Brain pericyte (primary cell): ENCODE data around the gene SRPRA.
"Not testable (repeated sequence)": the region's sequence is repeated elsewhere in the genome, so short reads cannot be mapped to it uniquely, and the experiment has no call there.

Experiments
- DNase-seq: peaks from one replicate; pipeline ENCODE4 v3.0.0-alpha.2; 2012; ENCODE audit warnings: low read depth, low spot score

Gene SRPRA, protein sequence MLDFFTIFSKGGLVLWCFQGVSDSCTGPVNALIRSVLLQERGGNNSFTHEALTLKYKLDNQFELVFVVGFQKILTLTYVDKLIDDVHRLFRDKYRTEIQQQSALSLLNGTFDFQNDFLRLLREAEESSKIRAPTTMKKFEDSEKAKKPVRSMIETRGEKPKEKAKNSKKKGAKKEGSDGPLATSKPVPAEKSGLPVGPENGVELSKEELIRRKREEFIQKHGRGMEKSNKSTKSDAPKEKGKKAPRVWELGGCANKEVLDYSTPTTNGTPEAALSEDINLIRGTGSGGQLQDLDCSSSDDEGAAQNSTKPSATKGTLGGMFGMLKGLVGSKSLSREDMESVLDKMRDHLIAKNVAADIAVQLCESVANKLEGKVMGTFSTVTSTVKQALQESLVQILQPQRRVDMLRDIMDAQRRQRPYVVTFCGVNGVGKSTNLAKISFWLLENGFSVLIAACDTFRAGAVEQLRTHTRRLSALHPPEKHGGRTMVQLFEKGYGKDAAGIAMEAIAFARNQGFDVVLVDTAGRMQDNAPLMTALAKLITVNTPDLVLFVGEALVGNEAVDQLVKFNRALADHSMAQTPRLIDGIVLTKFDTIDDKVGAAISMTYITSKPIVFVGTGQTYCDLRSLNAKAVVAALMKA

DNA sequence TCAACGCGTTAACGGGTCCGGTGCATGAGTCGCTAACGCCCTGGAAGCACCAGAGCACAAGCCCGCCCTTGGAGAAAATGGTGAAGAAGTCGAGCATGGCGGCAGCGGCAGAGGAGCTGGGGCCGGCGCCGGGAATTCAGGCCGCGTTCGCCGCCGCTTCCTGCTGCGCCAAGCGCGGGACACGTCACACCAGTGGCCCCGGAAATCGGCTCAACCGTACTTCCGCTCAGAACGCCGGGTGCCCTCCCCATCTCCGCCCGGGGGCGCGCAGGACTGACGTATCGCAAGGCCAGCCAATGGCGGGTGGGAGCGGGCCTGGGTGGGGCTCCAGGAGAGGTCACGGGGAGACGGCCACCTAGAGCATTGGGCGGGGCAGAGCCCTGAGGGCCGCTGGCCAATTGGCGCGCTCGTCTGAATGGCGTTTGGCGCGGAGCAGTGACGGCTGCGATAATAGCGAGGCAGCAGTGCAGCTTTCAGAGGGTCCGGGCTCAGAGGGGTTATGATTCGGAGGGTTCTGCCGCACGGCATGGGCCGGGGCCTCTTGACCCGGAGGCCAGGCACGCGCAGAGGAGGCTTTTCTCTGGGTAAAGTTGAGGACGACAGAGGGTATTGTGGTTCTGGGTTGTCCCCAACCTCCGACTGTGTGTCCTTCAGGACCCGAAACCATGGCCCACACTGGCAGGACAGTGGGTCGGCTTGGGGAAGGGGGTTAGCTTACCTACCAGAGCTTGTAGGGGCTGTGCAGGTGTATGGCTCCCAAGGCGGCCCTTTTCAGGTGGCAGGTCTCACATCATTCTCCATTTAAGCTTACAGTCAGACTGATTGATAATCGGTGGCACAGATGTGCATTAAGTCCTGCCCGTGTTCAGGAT lies at the start of gene SRPRA, which contains the start of gene FOXRED1:
Gene SRPRA (minus strand): TSS at position 188 of the 872 bp plus-strand sequence. CDS start 91 bp downstream, at position 97.
Gene FOXRED1 (plus strand): TSS at position 447 of the 872 bp plus-strand sequence. CDS start 53 bp downstream, at position 500.
- peak; percentile 96 for DNase-seq

DNA sequence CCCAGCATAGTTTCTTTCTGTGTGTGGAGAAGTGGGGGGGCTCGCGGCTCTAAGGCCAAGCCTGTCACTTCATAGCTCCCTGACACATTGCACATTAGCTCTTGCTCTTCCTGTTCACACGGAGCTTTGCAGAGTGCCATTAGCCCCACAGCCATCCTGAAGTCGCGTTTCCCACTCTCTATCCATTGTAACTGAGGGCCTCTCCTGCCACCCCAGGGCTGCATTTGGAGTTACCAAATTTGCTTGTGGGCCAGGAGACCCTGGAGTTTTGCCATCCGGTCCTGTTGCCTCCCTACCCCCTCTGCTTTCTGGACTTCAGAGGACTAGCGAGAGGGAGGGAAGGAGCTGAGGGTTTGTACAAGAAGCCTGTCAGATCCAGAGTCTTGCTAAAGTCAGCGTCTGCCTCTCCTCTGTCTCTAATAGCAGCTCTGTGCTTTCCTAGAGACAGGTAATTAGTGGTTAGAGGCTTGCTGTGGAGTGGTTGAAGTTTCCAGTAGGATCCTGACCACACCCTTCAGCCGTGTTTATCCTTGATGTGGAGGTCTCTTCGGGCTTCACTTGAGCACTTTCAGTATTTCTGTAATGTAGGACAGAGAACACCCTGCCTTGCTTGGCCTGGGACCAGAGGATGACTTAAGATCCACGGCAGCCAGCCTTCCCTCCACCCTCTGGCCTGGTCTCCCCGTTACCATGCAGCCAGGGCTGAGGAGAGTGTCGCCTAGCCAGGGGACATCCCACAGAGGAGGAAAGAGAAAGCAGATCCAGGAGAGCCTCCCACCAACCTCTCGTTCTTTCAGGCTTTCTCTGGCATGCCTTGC lies 49.3 kb upstream of the SRPRA start:
- DNase-seq, result no peak

GRCh38 chr11:126317432-126317755 lies 48.7 kb upstream of the SRPRA start:
- no peak for DNase-seq

GRCh38 chr11:126313826-126314225 lies 45.1 kb upstream of the SRPRA start:
- no peak for DNase-seq

DNA sequence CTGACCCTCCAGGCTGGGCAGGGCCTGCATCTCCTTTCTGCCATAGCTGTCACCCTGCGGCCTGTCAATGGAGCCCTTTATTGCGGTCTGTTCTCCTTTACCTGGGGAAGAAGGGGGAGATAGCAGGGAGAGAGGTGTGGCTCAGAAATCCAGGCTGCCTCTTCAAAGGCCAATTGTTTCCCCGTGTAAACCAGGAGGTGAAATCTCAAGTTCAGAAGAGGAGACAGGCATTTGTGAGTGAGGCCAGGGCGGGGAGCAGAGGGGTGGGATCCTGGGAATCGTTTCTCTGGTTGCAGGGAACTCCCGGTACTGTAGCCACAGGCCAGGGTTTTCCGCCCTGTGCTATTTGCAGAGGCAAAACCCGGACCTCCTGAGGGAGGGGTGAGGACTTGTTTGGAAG lies 44.3 kb upstream of the SRPRA start:
- DNase-seq, result no peak

GRCh38 chr11:126311401-126312291 lies 43.0 kb upstream of the SRPRA start:
- no peak for DNase-seq

- no peak for DNase-seq
Observed at GRCh38 chr11:126310992-126311310, 42.3 kb upstream of the SRPRA start.

DNA sequence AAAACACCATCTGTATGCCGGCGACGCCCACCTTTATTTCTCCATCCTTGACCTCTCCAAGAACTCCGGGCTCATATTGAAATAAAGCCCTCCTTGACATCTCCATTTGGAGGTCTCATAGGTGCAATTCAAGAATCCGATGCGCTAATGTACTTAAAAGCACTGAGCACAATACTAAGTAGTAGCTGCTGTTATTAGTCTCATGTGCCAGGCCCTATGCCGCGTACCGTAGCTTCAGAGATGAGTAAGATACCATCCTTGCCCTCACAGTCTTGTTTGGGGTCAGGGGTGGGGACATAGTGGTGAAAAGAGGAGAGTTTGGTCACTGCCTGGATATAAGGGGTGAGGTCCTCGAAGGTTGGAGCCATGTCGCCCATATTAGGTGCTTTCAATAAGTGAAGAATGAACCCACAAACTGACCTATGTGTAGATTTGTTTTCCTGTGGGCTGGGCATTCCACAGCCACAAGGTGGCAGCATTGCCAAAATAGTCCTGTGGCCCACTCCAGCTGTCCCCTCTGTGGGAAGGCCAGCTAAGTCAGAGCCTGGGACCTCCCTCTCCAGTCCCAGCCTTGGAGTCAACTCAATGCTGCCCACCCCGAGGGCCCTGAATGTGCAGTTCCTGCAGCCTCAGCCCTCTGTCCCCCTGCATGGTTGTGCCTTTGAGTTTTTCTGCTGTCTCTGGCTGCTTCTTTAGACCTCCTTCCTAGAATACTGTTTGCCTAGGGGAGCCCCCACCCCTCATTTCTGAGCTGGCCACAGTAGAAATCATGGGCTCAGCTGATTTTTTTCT lies 41.7 kb upstream of the SRPRA start:
- DNase-seq, result no peak

- DNase-seq, result not testable (repeated sequence)
Observed at GRCh38 chr11:126308771-126309170, 40.1 kb upstream of the SRPRA start.

DNA sequence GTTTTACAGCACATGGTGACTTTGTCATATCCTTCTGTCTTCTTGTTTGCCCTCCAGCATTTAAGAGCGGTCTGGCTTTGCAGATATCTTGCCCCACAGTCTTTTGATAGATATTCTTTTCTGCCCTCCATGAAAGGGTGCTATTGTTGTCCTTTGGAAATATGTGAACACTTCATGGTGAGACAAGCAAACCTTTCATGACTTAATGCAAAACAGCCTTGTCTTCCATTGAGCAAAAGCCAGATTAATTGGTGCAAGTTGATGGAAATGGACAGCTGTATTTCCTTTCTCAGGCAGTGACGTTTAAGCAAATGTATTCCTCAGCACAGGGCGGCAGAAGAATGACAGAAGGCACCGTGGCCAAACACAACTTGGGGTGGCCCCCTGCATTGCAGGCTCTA lies 39.6 kb upstream of the SRPRA start:
- no peak for DNase-seq

- DNase-seq, result no peak
Observed at GRCh38 chr11:126307706-126308105, 39.0 kb upstream of the SRPRA start.

DNA sequence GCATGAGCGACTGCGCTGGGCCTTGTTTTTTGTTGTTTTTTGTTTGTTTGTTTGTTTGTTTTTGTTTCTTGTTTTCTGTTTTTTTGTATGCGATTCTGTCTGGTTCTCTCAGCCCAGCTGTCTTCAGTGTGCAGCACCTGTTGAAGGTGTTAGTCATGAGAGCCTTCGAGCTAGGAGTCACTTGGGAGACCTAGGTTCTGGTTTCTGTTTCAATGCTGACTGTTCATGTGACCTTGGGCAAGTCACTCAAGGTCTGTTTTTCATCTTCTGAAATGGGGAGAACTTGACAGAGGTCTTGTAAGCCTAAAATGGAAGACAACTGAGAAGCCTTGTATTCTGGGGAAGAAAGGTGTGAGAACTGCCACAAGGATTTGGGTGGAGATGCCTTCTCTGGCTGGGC lies 37.0 kb upstream of the SRPRA start:
- no peak for DNase-seq

- DNase-seq, result no peak
Observed at GRCh38 chr11:126304457-126305075, 35.9 kb upstream of the SRPRA start.

- peak; percentile 76 for DNase-seq
Observed at GRCh38 chr11:126303623-126304456, 35.1 kb upstream of the SRPRA start, which contains the start of gene DCPS. TSS of gene DCPS (plus strand) at chr11:126304060. CDS start at chr11:126304081, 21 bp downstream.

DNA sequence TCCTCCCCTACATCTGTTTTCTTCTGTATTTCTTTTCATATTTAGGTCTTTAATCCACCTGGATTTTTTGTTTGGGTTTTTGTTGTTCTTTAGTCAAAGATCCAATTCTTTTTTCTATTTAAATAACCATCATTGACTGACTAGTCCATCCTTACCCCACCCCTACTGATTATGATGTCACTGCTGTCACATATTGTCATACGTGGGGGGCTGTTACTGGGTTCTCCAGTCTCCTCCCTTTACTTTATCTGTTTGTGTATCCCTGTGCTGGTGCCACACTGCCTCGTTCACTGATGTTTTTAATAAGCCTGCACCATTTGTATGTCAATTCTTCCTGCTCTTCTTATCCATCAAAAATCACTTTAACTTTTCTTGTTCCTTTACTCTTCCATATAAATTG lies 28.3 kb upstream of the SRPRA start:
- no peak for DNase-seq

DNA sequence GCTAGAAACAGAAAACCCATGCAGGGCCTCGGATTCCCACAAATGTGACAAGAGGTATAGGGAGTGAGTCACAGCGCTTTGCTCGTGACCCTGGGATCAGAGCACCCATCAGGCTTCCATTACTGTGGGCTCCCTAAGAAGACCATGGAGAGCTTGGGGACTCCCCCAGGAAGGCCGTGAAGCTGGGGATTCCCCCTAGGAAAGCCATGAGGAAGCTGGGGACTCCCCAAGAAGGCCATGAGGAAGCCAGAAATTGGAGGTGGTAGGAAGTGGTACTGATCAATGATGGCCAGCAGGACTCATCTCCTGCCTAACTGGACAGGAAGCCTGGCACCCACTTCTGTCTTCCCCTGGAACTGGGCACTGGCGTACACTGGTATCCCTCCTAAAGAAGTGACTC lies 25.0 kb upstream of the SRPRA start:
- no peak for DNase-seq

- DNase-seq, result no peak
Observed at GRCh38 chr11:126290887-126291286, 22.2 kb upstream of the SRPRA start.

DNA sequence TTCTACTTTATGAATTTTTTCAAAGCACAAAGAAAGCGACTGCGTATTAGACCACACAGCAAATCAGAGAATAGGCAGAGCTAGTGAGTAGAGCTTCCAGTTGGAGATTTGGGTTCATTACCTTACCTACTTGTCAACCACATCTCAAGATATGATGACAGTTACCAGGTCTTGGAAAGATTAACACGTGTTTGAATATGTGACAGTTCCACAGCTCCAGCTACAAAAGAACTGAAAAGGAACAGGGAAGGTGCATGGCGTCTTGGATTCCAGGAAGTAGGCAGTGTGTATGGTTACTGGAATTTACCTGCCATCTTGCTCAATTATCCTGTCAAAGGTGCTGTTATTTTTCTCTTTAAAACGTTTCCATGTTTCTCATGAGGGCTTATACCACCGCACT lies 19.5 kb upstream of the SRPRA start:
- DNase-seq, result no peak
